Inferior parietal cortex (tissue), 1 donor: ENCODE results near the gene MYO3B.
"Not testable (repeated sequence)": the region's sequence is repeated elsewhere in the genome, so short reads cannot be mapped to it uniquely, and the experiment has no call there.

Source experiments
- DNase-seq: peaks from one replicate; pipeline ENCODE4 v3.0.0-alpha.2; 2016; ENCODE audit errors: extremely low spot score

Gene MYO3B

DNA sequence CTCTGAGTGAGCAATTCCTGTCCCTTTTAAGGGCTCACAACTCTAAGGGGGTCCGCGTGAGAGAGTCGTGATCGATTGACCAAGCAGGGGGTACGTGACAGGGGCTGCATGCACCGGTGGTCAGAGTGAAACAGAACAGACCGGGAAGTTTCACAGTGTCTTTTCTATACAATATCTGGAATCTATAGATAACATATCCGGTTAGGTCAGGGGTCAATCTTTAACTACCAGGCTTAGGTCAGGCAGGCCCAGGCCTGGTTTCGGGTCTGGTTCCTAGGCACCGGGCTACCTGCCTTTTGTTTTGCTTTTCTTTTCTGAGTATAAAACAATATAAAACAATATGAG is 35.3 kb downstream of the MYO3B start:
- DNase-seq, result not testable (repeated sequence)

DNA sequence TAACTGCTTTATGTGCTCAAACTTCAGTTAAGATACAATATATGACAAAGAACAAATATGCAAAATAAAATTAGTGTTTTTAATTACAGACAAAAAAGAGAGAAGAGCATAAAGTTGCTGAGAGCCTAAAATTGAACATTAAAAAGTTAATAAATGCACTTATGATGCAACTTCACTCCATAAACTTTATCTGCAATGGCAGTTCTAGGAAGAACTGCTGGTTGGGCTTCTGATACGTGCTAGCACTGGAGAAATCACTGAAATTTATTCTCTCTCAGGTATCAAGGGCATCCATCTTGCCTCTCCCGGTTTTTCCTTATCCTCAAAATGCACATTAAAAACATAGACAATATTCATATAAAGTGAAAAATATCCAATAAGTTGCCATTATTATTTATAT is 35.7 kb downstream of the MYO3B start:
- DNase-seq, result no peak

DNA sequence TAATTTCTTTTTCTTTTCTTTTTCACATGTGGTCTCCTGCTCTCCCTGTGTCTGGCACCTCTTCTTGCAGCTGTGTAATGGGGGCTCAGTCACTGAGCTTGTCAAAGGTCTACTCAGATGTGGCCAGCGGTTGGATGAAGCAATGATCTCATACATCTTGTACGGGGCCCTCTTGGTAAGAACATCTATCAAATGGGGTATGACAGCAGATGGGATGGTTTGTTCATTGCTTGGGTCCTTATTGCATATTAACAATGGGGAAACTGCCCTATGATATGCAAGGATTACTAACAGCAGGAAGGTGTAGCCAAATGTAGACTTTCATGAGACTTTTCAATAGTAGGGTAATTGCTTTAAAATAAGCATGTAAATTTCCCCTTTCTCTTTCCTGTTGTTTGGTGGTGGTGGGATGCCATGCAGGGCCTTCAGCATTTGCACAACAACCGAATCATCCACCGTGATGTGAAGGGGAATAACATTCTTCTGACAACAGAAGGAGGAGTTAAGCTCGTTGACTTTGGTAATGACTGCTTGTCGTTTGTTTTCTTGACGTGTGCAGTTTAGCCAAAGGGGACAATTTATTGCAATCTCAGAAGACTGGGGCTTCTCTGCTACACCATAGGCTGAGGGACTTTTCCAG is 36.5 kb downstream of the MYO3B start:
- DNase-seq, result no peak

DNA sequence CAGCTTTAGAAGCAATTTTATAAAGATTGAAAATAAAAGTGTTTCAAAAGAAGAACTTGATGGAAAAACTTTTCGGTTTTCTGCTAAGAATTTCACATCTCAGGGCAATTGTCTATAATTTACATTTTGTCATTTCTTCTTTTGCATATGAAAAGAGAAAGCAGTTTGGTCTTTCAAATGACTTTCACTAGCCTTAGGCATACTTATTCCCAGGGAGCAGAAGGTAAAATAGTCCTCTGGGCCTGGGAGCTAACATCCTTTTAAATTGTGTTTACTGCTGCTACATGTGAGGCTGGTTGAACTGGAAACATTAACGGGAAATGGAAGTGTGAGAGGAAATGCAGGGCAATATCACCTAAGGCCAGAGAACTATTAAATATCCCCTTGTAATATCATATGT is 37.1 kb downstream of the MYO3B start:
- DNase-seq, result no peak

DNA sequence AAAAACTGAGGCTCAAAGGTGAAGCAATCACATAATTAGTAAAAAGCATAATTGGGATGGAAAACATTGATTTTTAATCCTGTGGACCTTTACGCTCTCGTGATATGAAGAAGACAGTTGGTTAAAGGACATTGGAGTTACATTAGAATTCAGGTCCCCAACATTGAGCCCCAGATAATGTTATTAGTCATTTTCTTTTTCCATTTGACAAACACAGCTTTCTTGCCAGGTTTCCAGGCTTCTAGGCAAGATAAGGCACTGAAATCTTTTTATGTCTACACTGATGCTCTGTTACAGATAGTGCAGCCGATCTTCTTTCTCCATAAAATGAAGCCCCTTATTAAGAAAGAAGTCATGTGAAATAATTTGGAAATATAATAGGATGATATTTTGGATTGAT is 38.5 kb downstream of the MYO3B start:
- no peak for DNase-seq

DNA sequence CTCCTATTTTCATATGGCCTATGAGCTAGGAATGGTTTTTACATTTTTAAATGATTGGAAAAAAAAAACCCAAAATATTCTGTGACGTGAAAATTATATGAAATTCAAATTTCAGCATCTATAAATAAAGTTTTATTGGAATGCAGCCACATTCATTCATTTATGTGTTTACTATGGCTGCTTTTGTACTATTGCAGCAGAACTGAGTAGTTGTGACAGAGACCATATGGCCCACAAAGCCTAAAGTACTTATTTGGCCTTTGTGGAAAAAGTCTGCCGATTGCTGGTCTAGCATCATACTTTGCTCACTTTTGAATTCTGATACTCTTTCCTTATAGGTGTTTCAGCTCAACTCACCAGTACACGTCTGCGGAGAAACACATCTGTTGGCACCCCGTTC is 39.0 kb downstream of the MYO3B start:
- no peak for DNase-seq

DNA sequence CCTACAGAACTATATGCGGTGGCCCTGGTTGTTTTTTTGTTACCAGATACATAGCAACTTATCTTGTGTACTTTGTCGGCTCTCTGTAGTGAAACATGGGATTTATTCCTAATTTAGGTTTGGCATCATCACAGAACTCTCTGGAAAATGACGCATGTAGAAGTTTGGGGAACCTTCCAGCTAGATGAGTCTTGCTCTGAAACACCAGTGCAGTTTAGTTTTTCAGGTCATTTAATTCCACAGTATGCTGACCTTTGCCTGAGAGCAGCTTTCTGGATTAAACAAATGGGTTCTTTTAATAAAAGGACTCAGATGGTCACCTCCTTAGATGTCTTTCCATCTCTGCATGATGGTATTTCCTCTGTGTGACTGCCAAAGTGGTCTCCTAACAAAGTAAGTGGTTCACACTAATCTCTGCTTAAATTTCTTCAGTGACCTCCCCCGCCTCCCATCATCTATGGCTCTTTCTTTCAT is 39.9 kb downstream of the MYO3B start:
- DNase-seq, result no peak

DNA sequence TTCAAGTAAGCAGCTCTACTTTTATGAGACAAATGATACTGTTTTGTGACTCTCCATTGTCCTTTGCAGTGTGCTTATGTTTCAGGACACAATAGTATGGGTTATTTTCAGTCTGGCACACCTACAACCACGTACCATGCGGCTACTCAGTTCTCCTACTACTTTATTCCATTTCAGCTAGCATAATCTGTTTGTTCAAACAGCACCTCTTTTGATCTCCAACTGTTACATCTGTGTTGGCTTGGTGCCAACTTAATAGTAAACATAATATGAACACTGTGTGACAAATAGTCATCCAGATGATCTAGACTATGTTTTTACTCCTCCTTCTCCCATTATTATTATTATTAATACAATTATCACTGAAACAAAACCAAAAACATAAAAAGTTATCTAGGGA is 40.5 kb downstream of the MYO3B start:
- DNase-seq, result no peak

DNA sequence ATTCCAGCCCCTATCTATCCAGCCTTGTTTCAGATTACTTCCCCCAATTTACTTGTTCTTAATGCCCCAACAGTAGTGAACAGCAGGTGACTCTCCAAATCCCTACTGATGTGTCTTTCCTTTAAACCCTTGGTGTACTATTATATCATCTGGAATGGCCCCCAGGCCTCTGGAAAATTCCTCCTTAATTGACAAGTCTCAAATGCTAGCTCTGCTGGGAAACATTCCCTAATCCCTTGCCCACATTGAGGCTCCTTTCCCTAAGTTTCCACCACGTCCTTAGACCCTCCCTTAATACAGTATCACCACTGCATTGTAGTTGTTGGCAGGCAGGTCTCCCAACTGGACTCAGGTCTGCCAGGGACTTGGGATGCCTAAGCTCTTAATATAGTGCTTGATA is 41.0 kb downstream of the MYO3B start:
- DNase-seq, result no peak

DNA sequence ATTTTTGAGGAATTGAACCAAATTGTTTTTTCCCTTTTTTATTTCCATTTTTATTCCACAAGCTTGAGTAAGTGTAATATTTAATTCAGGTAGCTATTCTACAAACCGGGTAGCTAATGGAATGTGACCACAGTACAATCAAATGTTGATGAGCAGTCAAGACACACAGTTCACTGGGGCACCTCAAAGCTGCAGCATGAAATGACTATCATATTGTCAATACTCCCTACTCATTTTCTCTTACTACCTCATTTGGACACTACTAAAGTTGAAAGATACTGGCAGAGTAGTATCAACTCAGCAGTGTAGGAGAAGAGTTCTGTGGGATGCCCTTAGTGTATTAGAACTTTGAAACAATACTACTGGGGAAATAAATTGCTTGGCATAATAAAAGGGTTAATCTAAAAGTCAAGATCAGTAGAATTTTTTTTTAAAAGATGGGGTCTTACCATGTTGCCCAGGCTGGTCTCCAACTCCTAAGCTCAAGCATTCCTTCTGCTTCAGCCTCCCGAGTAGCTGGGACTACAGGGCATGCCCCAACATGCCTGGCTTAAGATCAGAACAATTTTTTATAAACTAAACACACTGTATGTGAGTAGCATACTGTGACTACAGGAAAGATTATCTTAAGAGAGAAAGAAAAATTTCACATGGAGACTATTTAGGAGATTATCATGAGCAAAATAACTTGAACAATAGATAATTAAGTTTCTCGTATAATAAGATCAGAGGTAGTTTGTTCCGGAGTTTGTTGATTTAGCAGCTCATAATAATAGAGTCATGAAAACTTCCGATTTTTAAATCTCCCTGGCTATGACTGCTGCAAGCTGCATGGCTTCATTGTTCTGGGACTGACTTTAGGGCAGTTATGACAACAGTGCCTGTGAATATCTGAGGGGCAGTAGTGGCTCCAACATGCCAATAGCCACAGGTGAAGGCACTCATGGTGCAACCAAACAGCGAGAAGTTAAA is 43.7 kb downstream of the MYO3B start:
- DNase-seq, result no peak

DNA sequence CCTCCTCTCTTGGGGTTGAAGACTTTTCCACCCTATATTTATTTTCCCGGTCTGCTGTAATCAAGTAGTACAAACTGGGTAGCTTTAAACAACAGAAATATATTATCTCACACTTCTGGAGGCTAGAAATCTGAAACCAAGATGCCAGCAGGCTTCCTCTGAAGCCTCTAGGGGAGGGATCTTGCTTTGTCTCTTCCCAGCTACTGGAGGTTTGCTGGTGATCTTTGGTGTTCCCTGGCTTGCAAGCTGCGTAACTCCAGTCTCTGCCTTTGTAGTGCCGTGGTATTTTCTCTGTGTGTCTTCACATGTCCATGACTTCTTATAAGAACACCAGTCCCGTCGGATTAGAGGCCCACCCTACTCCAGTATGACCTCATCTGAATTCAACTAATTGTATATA is 44.4 kb downstream of the MYO3B start:
- no peak for DNase-seq

DNA sequence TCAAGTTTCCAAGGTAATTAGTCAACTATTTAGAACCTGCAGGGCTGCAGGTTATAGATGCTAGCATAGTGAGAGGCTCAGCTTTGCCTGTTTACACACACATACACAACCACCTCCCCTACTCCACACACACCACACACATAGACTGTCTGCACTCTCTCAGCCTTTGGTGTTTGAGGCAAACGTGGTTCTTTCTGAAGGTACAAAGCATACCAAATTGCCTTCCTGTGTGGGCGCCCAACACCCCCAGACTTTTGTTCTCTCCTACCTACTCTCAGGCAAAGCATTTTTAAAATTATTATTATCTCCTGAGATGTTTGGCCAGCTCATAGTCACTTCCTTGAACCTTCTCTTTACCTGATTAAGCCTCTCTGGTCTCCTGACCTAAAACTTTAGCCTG is 44.9 kb downstream of the MYO3B start:
- no peak for DNase-seq

DNA sequence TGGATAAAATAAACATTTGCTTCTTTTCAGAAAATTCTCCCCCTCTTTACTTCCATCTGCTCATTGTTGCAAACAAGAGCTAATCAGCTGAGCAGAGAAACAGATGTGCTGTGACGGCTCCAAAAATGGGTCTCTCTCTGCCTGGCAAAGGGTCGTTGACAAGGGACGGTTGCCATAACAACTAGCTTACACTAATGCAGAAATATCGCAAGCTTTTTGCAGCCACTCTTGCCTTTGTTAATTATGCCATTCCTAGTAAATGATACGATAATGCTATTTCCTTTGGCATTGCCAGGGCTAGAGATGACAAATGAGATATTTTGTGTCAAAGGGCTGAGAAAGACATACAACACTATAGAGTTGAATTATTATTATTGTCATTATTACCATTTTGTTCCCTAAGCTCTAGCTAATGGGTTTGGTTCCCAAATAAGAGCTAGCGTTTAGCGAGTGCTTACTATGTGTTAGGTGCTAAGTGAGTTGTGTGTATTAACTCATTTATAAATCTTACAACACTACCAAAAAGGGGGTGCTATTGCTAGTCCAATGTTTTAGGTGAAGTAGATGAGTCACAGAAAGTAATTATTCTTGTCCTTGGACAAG is 46.8 kb downstream of the MYO3B start:
- DNase-seq, result peak; percentile 55

DNA sequence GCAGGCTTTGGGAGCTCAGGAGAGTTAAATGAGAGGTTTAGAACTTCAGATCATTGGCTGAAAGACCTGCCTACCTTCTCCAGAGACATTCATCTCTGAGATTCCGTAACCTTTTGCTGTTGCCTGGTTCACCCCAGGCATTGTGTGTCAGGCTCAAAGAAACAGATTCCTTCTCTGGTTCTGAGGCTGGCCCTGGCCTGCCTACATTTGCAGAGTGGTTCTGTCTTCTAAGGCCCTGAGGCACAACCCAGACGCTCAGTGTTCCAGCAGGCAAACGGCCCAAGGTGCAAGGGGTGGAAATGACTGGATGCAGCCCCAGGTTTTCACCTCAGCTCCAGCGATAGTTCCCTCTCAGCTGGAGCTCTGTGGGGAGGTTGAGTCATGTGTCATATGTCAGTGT is 48.3 kb downstream of the MYO3B start:
- no peak for DNase-seq

DNA sequence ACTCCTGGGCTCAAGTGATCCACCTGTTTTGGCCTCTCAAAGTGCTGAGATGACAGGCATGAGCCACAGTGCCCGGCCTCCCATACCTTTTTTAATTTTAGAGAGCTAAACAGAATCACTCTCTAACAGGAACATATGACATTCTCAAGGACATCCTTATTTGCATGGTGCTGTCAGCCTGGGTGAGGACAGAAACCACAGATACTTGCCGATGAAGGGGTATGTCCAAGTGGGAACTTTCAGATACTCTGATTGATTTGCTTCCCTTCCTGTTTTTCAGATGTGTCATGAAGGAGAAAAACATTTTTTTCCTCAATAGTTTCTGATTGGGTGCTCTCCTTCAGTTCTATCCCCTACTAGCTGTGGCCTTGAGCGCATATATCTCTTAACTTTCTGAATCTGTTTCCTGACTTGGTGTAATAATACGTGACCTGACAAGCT is 49.6 kb downstream of the MYO3B start:
- no peak for DNase-seq

DNA sequence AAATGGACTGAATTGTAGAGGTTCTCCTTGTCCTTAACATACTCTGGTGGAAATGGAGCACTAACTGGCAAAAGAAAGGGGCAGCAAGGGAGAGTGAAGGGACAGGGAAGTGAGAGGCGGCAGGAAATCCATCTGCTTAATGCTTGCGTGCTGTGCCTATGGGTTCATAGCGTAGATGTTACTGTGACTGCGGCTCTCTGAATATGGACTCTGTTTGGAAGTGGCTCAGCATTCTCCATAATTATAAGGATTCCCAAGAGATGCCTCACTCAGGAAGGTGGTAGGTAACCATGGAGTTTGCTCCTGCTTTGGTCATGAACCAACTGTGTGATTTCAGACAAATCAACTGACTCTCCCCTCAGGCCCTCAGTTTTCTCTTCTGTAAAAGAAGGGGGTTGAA is 50.0 kb downstream of the MYO3B start:
- no peak for DNase-seq

DNA sequence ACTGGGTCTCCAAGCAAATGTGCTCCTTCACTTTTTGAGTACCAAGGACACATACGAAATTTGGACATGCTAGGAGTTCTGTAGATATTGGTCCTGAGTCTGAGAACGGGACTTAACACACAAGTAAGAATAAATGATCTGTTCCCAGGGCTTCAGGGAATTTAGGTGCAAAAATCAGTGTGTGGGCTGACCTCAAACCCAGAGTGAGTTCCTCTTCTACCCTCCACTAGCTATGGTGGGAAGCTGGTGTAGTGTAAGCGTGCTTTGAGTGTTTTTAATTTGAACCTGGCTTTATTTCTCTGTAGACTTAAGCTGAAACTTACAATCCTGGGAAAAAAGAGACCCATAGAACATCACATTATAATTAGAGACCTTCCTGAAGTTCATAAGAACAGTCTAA is 50.5 kb downstream of the MYO3B start:
- no peak for DNase-seq

DNA sequence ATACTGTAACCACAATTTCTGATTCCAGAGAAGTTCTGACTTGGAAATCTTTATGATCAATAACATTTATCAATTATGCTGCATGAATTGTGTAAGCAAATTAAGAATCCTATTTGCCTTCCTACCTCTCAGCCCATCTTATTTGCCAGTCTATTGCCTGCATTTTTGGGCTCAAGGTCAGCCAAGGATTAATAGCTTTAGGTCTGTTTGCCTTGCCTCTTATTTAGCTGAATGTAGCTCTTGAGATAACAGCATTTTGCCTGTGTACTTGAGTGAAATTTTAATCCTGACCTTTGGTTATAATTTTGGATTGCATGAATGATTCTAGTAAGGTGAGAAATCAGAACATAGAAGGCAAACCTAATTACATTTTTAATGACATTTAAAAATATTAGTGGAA is 51.2 kb downstream of the MYO3B start:
- no peak for DNase-seq

DNA sequence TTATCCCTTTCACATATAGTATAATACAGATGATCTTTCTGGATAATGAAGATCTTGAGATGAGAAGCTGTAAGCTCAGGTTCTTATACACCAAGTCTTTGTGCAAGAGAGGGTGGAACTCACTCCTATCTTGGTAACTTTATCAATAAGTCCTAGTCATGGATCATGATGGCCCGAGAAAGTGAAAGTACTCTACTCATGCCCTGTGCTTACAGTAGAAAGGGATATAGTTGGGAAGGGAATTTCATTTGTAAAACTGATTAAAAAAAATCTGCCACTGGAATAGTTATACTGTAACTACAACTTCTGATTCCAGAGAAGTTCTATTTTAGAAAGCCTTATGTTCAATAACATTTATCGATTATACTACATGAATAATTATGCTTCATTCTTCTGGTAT is 51.8 kb downstream of the MYO3B start:
- DNase-seq, result no peak

DNA sequence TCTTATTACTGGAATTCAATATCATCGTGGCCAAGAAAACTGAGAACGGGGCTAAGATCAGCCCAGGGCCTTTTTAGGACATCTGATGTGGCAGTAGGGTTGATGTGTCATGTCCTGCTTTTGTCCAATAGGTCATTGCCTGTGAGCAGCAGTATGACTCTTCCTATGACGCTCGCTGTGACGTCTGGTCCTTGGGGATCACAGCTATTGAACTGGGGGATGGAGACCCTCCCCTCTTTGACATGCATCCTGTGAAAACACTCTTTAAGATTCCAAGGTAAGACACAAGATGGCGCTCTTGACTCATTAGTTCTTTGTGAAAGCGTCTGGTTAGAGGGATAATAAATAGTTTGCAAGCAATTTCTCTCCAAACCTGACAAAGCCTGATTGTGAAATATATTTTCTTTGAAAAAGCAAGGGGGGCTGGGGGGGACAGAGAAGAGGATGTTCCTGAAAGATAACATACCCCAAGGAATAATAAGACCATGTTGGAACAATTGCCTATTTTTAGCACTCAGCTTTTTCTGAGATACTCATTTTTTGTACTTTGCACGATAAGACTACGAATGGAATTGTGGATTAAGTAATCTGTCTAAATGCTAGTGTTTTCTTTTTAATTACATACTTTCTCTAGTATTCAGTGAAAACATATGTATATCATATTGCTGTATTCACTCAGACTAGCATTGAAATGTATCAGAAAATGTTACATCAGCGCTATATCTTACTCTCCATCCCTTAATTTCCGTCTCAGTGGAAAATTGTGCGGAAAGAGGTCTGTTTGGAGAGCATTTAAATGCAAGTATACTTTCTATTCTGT is 58.1 kb downstream of the MYO3B start:
- peak; percentile 89 for DNase-seq

DNA sequence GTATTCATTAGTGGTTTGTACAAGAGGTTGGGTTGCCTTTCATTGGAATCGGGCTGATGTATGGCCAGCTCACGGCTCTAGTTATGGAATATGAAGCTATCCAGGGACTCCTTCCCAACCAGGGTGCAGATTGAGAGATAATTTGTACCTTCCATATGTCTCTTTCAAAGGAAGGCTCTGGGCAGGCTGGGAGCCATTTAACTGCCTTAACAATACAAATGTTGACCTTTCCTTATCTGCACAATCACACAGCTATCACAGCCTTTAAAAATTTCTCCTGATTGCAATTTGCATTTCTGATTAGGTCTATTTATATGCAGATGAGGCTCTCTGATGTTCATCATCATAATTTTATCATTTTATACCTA is 58.7 kb downstream of the MYO3B start:
- no peak for DNase-seq

DNA sequence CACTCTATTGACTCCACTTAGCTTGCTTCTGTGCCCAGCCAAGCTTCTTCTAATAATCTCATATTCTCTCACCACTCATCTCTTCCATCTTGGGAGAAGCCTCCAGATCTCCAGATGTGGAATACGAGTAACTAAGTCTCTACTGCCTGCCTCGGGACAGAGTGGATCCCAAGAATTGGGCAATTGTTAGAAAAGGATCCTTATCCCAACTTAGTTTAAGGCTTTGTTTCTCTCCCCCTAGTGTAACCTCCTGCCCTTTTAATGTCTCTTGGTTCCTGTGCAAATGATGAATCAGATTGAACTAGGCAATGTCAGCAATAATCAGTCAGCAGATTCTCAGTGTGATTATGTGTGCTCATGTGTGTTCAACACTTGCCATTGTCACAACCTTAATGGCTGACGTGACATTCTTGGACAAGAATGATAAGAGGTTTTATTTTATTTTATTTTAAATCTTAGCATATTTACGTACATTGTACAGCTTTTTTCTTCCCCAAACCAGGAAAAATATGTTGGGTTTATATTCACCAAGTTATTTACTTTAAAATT is 59.7 kb downstream of the MYO3B start:
- no peak for DNase-seq
